GM21390 (cell line): ENCODE measurements around the gene KIF25.

Experiments used
- ATAC-seq: cut with Tn5 transposase; IDR thresholded peaks from one replicate; pipeline ENCODE4 v1.9.1; 2021; ENCODE audit not compliant: unreplicated experiment

The KIF25 gene, protein sequence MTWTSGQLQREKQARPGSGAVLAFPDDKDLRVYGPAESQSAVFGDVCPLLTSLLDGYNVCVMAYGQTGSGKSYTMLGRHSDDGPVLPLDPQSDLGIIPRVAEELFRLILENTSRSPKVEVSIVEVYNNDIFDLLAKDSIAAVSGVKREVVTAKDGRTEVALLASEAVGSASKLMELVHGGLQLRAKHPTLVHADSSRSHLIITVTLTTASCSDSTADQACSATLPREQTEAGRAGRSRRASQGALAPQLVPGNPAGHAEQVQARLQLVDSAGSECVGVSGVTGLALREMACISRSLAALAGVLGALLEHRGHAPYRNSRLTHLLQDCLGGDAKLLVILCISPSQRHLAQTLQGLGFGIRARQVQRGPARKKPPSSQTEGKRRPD

DNA sequence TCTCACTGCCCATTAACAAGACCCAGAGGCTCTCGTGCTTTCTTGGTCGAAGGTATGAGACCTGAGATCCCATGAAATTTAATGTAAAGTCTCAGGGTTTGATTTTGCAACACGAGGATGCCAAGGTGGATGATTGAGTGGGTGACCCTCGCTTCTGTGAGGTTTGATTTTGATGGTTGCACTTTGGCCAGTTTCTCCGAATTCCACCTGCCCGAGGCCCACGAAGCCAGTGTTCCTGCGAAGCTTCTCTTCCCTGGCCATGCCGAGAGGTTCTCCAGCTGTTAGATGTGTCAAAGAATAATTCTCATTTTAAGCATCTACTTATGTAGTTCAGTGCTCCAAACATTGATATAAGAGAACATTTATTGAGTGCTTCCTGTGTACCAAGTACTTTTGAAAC is at the start of gene KIF25:
KIF25 (plus strand) TSS at position 30 of the 400 bp plus-strand sequence. CDS start 31,915 bp downstream, outside the sequence.
- ATAC-seq, result no peak

DNA sequence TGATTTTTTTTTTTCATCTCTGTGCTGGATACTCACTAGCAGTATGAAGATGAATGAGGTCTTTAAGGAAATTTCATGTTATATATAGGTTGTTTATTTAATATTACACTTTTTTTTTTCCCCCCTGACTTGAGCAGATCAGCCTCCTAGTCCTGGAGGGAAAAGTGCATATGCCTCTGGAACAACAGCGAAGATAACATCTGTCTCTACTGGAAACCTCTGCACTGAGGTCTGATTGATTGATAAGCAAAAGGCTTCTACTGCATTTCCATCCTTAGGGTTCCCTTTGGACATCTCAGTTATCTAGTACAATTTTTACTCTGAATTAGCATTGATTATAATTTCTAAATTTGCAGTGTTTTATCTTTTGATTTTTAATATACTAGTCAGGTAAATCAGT is 49.8 kb upstream of the KIF25 start:
- ATAC-seq, result no peak

DNA sequence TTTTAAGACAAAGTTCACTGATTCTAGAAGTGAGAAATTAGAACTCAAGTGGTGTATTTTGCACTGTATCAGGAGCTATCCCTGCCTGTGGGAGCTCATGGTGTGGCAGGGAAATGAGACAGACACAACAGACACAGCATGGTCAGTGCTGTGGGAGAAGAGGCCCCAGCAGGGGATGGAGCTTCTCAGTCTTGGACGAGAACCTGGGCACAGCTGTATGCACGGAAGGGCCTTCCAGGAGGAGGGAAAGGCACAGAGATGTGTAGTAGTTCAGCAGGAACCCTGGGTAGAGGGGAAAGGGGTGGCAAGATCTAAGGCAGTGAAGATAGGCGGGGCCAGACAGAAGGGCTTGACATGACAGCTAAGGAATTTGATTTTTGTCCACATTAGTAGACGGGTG is 48.8 kb upstream of the KIF25 start:
- ATAC-seq, result no peak

DNA sequence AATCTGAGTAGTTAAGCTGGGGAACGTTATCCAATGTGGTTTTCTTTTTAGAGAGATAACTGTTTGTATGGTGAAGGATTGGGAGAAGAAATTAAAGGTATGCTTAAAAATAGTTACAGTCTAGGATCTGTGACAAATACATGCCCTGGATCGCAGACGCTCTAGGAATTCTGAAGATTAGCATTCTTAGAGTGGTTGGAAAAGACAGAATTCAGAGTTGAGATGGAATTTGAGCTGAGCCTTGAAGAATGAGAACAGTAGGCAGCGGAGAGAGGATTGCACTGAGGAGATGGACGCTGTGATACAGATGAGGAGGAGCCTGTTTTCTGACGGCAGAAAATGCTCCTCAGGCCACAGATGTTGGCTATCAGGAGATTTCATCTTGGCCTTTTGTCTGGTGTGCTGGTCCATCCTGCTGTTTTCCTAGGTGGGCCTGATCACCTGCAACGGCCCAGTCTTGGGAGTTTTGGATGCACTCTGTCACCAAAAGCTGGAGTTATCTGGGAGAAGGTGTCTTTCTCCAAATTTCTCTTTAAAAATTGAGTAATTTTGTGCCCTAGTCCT is 48.3 kb upstream of the KIF25 start:
- ATAC-seq, result no peak

DNA sequence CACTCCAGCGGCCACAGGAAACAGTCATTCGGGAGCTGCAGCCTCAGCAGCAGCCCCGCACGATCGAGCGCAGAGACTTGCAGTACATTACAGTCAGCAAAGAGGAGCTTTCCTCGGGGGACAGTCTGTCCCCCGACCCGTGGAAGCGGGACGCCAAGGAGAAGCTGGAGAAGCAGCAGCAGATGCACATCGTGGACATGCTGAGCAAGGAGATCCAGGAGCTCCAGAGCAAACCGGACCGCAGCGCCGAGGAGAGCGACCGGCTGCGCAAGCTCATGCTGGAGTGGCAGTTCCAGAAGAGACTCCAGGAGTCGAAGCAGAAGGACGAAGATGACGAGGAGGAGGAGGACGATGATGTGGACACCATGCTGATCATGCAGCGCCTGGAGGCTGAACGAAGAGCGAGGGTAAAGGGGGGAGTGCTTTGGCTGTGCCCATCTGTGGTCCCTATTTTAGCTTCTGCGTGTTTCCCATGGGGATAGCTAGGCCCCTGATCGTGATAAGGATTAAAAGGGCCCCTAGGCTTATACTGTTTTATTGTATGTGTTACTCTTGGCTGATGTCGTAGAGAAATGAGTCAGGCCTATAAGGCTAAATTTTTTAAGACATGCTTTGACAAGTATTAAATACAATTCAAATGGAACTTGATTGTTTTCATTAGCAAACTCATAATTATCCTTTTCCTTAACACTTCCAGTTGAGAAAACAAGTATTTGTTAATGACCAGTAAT is 45.5 kb upstream of the KIF25 start:
- ATAC-seq, result no peak

DNA sequence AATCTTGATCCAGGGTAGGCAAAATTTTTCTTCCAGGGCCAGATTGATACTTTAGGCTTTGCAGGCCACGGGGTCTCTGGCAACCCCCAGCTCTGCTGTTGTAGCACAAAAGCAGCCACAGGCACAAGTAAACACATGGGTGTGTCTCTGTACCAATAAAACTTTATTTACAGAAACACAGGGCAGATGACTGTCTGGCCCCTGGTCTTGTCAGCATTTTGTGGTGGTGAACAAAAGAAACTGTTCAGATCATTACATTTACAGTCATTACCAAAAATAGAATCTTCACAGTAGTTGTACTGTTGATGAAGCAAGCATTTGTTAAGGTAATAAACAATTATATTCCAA is 45.0 kb upstream of the KIF25 start:
- ATAC-seq, result no peak

DNA sequence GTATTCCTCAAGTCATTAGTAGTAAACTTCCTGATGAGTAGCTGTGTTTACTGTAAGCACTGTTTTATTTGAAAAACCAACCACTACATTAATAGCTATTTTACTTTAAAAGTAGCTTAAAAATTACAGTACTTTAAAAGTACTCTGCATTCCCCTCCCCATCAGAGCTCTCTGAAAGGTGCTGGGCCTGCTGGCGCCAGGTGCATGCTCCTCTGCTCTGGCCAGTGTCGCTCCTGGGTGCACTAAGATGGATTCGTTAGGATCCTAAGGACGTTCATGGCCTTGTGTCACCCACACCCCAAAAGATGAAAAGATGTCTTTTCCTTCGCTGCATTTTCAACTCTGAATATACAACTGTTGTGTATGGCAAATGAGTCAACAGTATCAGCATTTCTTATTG is 43.9 kb upstream of the KIF25 start:
- ATAC-seq, result no peak

DNA sequence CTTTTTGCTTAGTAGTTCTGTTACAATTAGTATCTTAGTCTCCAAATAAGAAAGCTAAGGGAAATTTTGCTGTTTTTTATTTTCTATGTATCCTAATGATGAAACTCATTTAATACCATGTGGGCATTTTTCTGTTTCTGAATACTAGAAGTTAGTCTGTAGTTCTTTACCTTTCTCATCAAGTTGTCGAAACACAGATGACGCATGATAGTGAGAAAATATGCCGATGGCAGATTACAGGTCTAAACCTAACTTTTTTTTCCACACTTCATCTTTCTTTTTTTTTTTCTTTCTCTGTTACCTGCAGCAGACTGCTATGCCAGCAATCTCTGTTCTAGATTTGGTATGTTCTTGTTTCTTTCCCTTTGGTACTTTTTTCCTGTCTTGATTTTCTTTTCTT is 43.3 kb upstream of the KIF25 start:
- no peak for ATAC-seq

DNA sequence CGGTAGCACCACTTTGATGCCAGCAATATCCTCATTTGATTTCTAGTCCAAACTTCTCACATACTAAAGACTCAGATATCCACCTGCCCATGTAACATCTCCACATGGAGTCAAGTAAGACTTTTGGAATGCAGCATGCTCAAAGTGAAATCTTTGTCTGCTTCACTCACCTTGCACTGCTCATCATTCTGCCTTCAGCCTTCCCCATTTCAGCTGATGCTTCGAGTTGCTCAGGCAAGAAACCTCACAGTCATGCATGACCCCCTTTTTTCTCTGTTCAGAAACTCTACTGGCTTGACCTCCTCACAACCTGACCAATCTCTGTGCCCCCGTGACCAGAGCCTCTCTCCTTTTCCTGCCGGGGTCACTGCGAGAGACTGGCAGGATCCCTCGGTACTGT is 41.0 kb upstream of the KIF25 start:
- ATAC-seq, result no peak

DNA sequence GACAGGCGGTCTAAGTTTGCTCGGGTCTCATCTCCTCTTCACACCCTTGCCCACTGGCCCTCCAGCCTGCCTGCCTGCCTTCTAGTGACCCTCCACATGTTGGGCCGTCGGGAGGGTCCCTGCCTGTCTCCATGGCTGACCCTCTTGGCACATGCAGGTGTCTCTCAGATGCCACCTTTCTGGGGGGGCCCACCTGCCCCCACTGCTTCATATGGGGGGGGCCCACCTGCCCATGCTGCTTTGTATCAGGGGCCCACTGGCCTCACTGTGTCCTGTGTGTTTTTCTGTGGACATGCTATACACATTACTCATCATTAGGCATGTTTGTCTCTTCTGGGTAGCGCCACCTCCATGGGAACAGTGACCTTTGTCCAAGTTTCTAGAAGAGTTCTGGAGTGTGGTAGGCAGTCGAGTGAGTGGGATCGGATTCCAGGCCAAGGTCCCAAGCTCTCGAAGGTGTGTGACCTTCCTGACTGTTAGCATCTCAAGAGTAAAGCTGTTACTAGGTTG is 40.4 kb upstream of the KIF25 start:
- ATAC-seq, result no peak

DNA sequence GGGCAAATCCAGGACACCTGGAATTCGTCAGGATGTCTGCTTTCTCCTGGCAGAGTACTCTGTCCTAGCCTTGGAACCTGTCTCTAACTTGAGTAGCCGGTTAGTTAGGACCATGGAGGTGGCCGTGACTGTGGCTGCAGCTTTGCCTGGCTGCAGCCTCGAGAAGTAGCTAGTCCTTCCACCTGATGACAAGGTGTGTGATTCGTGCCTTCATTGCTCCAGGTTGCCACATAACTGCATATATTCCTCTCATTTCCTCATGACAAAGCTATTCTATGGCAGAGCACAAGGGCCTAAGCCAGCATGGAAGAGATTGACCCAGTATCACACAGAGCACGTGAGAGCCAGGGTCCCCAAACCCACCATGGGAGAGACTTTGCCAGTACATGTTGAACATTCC is 39.8 kb upstream of the KIF25 start:
- ATAC-seq, result no peak

DNA sequence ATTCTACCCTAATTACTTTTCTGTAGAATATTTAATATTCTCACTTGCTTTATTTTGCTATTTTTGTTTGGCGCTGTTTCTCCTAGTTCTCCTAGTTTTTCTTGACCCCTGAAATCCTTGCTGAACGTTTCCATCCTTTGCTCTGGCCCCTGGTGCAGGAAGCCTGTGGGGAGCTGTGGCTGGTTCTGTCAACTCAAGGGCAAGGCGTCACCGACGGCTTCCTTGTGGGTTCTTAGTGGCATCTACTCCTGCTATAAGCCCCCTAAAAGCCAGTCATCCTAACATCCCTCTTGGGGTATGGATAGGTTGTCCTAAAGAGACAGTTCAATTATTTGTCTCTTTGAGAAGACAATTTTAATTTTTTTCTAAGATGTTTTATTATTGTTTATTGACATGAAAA is 36.9 kb upstream of the KIF25 start:
- ATAC-seq, result no peak

DNA sequence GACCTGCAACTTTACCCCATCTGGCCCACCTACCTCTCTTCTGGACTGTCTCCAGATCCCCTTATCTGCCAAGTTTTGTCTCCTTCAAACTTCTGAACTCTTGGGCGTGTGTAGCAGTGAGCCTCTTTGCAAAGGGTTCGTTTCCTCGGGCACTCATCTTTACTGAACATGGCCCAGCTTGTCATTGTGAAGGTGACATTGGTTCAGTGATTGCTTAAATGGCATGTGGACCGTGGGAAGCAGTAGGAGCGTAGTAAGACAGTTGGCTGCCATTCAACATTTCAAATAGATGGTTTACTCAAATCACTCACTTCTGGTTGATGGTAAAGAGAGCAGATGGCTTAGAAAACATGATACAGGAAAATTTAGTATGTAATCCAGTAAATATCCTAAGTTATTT is 34.8 kb upstream of the KIF25 start:
- ATAC-seq, result no peak

DNA sequence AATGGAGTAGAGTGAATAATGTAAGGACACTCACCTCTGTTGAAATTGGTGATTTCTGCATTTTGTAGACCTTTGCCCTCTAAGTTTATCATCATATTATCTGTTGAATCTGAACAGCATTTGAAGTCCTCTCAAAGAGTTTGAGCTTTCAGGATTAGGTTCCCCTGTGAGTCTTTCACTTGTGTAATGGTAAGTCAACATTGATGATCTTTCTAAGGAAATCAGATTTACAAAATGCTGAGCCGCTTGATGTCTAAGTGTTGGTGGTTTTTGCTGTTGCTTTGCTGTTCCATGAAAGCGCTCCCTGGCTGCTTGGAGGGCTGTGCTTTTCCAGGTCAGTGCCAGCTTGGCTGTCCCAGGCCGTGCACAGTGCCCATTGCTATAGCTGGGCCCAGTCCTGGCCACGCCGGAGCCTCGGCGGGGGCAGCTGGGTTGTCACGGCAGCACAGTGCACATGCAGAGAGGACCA is 33.8 kb upstream of the KIF25 start:
- no peak for ATAC-seq

DNA sequence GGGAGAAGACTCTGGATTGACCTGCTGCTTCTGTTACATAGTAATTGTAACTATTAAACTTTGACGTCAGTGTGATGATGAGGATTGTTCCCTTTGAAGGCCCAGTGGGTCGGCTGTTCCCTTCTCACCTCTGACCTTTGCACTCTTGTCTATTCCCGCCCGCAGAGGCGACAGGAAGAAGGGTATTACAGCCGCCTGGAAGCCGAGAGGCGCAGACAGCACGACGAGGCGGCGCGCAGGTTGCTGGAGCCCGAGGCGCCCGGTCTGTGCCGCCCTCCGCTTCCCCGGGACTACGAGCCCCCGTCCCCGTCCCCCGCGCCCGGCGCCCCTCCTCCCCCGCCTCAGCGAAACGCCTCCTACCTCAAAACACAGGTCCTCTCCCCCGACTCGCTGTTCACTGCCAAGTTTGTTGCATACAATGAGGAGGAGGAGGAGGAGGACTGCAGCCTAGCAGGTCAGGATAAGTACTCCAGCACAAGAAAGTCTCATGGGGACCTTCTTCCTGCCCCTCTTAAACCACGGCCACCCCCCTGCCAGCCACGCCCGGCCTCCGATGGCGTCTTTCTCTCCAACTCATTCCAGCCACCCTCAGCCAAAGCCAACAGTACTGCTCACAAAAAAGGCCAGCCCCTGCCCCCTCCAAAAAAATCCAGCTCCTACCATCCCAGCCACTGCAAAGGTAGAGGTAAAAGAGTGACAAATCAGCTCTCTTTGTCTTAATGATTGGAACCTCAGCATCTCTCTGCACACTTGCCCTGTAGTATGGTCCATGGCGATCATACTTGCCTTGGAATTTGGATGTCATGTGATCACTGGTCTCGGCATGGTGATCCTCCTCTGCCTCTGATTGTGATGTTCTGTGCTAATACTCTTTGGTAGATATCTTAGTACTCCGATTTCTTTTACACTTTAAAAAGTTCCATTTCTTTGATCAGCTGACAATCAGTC is 31.6 kb upstream of the KIF25 start:
- no peak for ATAC-seq

DNA sequence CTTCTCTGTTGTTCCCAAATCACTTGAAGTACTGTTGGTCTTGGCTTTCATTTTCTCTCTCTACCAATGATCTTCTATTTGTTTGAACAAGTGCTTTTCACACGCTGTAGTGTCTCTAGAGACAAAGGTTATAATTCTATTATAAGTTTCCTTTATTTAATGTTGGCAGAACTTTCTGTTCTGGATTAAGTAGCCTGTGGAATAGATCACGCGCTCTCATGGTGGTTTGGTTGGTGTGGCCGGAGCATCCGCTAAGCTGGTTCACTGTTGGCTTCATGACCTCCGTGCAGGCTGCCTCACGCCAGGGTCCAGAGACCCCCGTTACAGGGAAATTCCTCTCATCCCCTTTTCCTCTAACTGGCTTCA is 30.9 kb upstream of the KIF25 start:
- ATAC-seq, result no peak

DNA sequence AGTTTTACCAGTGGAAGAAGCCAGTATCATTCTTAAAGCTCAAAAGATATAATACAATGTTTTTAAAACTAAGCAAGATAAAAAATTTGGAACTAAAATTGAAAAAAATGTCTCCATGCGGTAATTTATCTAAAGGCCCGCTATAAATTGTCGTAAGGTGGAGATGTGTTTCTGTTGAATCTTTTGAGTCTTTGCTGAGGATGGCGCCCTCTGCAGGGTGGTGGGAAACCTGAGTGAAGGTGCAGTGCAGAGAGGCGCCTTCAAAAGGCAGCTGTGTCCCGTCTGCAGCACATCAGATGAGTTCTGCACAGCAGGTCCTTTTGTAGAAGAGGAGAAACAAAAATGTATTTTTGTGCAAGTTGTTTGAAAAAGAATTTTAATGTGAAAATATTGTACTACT is 29.4 kb upstream of the KIF25 start:
- no peak for ATAC-seq

DNA sequence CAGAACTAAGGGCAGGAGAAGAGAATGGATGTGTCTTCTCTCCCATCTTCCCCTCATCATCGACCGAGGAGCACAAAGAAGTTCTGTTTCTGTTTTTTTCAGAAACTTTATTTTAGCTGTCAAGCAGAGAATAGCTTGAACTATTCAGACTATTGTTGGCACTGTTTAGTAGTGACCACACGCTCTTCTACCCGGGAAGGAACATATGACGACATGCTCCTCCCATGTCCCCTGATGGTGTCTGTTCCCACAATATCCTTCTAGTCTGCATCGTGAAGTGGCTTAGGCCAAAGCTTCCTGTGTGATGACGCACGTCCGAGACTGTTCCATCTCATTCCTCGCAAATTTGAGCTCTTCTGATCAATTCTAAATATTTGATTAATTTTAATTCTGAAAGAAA is 27.2 kb upstream of the KIF25 start:
- no peak for ATAC-seq

DNA sequence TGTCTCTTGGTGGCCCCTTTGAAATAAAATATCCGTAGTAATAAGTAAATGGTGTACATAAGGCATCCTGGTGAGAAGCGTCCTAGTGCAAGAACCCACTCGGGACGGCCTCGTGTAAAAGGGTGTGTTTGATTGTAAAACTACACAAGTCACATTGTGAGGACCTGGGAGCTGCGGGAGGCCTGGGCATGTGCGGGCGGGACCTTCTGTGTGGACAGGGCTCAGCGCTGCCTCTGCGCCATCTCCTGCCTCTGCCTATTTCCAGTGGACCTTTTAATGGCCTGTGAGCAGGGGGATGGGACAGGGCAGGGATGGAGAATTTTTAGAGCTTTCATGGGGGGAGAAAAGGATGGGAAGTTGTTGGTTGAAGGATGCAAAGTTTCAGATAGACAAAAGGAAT is 25.3 kb upstream of the KIF25 start:
- ATAC-seq, result no peak

DNA sequence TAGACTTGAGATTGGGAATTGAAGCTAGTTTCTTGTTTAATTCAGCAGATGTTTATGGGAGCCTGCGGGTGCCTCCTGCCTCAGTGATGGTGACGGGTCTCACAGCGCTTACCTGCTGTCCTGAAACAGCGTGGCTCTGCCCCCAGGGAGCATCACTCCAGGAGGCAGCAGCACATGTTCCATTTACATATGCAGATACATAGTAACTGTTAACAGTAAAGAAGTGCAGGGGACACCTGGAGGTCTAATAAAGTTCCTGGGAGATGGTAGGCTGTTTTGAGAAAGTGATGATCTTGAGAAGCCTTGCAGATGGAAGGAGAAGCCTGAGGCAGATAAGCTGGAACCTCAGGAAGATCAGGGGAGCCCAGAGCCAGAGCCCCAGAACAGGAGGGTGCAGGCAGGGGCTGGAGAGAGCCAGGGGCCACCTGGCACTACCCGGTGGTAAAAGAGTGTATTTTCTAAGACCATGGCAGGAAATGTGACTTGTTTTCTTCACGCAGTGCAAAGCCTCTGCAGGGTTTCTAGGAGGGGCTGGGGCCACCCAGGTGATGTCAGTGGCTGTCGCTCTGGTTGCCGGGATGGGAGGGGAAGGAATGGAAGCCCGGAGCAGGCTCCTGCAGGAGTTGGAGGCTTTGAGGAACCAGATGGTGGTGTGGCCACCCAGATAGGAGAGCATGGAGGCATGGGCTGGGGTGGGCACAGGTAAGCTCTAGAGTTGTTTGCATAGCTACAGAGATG is 24.2 kb upstream of the KIF25 start:
- no peak for ATAC-seq
